ENCODE data around the gene BCKDHA.

Gene BCKDHA

GRCh38 chr19:41421973-41422372 lies 24.4 kb downstream of the BCKDHA start:
- Mint-ChIP-seq H3K27me3 (no peaks in the 10 kb centered on the region), H3K4me3 (no peak overlapping the region), H3K9me3 (no peaks in the 10 kb centered on the region), H3K4me1 (peaks cover 3% of the 10 kb centered on the region), H3K27ac (no peak overlapping the region), H3K36me3 (ENCODE audit: low read depth) (peaks cover 3% of the 10 kb centered on the region)
- ATAC-seq (no peak), DNase-seq (no peak)

GRCh38 chr19:41422456-41422855 lies 24.8 kb downstream of the BCKDHA start:
- no peak for DNase-seq
- Mint-ChIP-seq H3K4me3 (no peak overlapping the region), H3K27ac (no peak overlapping the region), H3K27me3 (no peaks in the 10 kb centered on the region), H3K36me3 (ENCODE audit: low read depth) (no peaks in the 10 kb centered on the region), H3K4me1 (peaks cover 4% of the 10 kb centered on the region), H3K9me3 (no peaks in the 10 kb centered on the region)
- no peak for ATAC-seq

- Mint-ChIP-seq H3K36me3 (ENCODE audit: low read depth) (no peaks in the 10 kb centered on the region), H3K4me3 (no peak overlapping the region), H3K4me1 (peaks cover 9% of the 10 kb centered on the region), H3K9me3 (no peaks in the 10 kb centered on the region), H3K27ac (no peak overlapping the region), H3K27me3 (no peaks in the 10 kb centered on the region)
- ATAC-seq = no peak
- no peak for DNase-seq
Observed at GRCh38 chr19:41422955-41423354, 25.3 kb downstream of the BCKDHA start.

GRCh38 chr19:41424335-41425173 lies 26.9 kb downstream of the BCKDHA start:
- Mint-ChIP-seq H3K4me1 (peaks cover 17% of the 10 kb centered on the region), H3K4me3 (no peak overlapping the region), H3K27me3 (no peaks in the 10 kb centered on the region), H3K9me3 (no peaks in the 10 kb centered on the region), H3K27ac (no peak overlapping the region), H3K36me3 (ENCODE audit: low read depth) (no peaks in the 10 kb centered on the region)
- ATAC-seq = no peak
- DNase-seq = no peak

- no peaks in the 10 kb centered on the region for H3K36me3 Mint-ChIP-seq (ENCODE audit: low read depth)
- no peaks in the 10 kb centered on the region for H3K27me3 Mint-ChIP-seq
- peaks cover 17% of the 10 kb centered on the region for H3K4me1 Mint-ChIP-seq
- ATAC-seq (no peak), DNase-seq (no peak)
- no peak overlapping the region for H3K4me3 Mint-ChIP-seq
- H3K27ac Mint-ChIP-seq = no peak overlapping the region
- H3K9me3 Mint-ChIP-seq = no peaks in the 10 kb centered on the region
Observed at GRCh38 chr19:41425174-41426115, 27.8 kb downstream of the BCKDHA start.

- Mint-ChIP-seq H3K27ac (no peak overlapping the region), H3K4me1 (peaks cover 17% of the 10 kb centered on the region), H3K9me3 (no peaks in the 10 kb centered on the region), H3K36me3 (ENCODE audit: low read depth) (peaks cover 4% of the 10 kb centered on the region), H3K27me3 (no peaks in the 10 kb centered on the region), H3K4me3 (no peak overlapping the region)
- DNase-seq (no peak), ATAC-seq (no peak)
Observed at GRCh38 chr19:41426116-41426841, 28.7 kb downstream of the BCKDHA start.

- Mint-ChIP-seq H3K27me3 (no peaks in the 10 kb centered on the region), H3K4me3 (peak within 1 kb of the TSS; percentile 69), H3K27ac (peak within 1 kb of the TSS; percentile 82), H3K9me3 (no peaks in the 10 kb centered on the region), H3K36me3 (ENCODE audit: low read depth) (peaks cover 8% of the 10 kb centered on the region), H3K4me1 (peaks cover 17% of the 10 kb centered on the region)
- peak; percentile 56 for DNase-seq
- ATAC-seq = peak; percentile 56
Observed at GRCh38 chr19:41426952-41427646, 29.5 kb downstream of the BCKDHA start, which contains the start of gene B3GNT8. TSS of gene B3GNT8 (minus strand) at chr19:41427374. CDS start at chr19:41426778, 596 bp downstream.

- peak overlapping the region; percentile 82 for H3K27ac Mint-ChIP-seq
- no peaks in the 10 kb centered on the region for H3K27me3 Mint-ChIP-seq
- H3K9me3 Mint-ChIP-seq = no peaks in the 10 kb centered on the region
- ATAC-seq = peak; percentile 57
- peaks cover 17% of the 10 kb centered on the region for H3K4me1 Mint-ChIP-seq
- H3K36me3 Mint-ChIP-seq (ENCODE audit: low read depth) = peaks cover 11% of the 10 kb centered on the region
- DNase-seq = peak; percentile 38
- peak overlapping the region; percentile 69 for H3K4me3 Mint-ChIP-seq
Observed at GRCh38 chr19:41427647-41428480, 30.2 kb downstream of the BCKDHA start.

GRCh38 chr19:41428481-41428859 lies 30.9 kb downstream of the BCKDHA start:
- Mint-ChIP-seq H3K36me3 (ENCODE audit: low read depth) (peaks cover 11% of the 10 kb centered on the region), H3K27me3 (no peaks in the 10 kb centered on the region), H3K9me3 (no peaks in the 10 kb centered on the region), H3K4me1 (peaks cover 17% of the 10 kb centered on the region), H3K27ac (no peak overlapping the region), H3K4me3 (peak overlapping the region; percentile 38)
- ATAC-seq = peak; percentile 4
- DNase-seq = no peak

- H3K36me3 Mint-ChIP-seq (ENCODE audit: low read depth) = peaks cover 14% of the 10 kb centered on the region
- no peak overlapping the region for H3K27ac Mint-ChIP-seq
- H3K4me1 Mint-ChIP-seq = peaks cover 19% of the 10 kb centered on the region
- H3K4me3 Mint-ChIP-seq = no peak overlapping the region
- H3K27me3 Mint-ChIP-seq = no peaks in the 10 kb centered on the region
- no peaks in the 10 kb centered on the region for H3K9me3 Mint-ChIP-seq
- DNase-seq = no peak
- ATAC-seq = no peak
Observed at GRCh38 chr19:41430922-41431321, 33.3 kb downstream of the BCKDHA start.

GRCh38 chr19:41431426-41432386 lies 34.1 kb downstream of the BCKDHA start:
- DNase-seq = no peak

GRCh38 chr19:41433171-41433570 lies 35.6 kb downstream of the BCKDHA start:
- H3K4me3 Mint-ChIP-seq = no peak overlapping the region
- peaks cover 18% of the 10 kb centered on the region for H3K36me3 Mint-ChIP-seq (ENCODE audit: low read depth)
- peaks cover 13% of the 10 kb centered on the region for H3K4me1 Mint-ChIP-seq
- no peaks in the 10 kb centered on the region for H3K27me3 Mint-ChIP-seq
- no peak overlapping the region for H3K27ac Mint-ChIP-seq
- H3K9me3 Mint-ChIP-seq = no peaks in the 10 kb centered on the region
- ATAC-seq (no peak), DNase-seq (no peak)

More at GRCh38 chr19:41431426-41432386, 34.1 kb downstream of the BCKDHA start:
- no peak for ATAC-seq
- Mint-ChIP-seq H3K4me3 (no peak overlapping the region), H3K27me3 (no peaks in the 10 kb centered on the region), H3K4me1 (peaks cover 19% of the 10 kb centered on the region), H3K9me3 (no peaks in the 10 kb centered on the region), H3K27ac (no peak overlapping the region), H3K36me3 (ENCODE audit: low read depth) (peaks cover 14% of the 10 kb centered on the region)

Data from activated naive CD8-positive, alpha-beta T cell treated with anti-CD3 and anti-CD28 coated beads, Interleukin-2, amount 50 U/mL, for 24 hours (primary cell).